Rectal smooth muscle tissue (tissue), 1 donor: Measurements from ENCODE around the gene RNF20.
"Not testable (repeated sequence)": the region's sequence is repeated elsewhere in the genome, so short reads cannot be mapped to it uniquely, and the experiment has no call there.

Experiments
- H3K27ac ChIP-seq: one replicate; pipeline ENCODE4 v1.7.0; 2013; ENCODE audit warnings: low read depth, low read length, inconsistent platforms
- H3K27me3 ChIP-seq: one replicate; pipeline ENCODE4 v1.7.0; 2013; ENCODE audit warnings: low read length; ENCODE audit not compliant: control insufficient read depth, insufficient read depth
- H3K36me3 ChIP-seq: one replicate; pipeline ENCODE4 v1.7.0; 2013; ENCODE audit warnings: low read length; ENCODE audit not compliant: control insufficient read depth, insufficient read depth
- H3K4me1 ChIP-seq: one replicate; pipeline ENCODE4 v1.7.0; 2013; ENCODE audit warnings: low read length; ENCODE audit not compliant: control insufficient read depth, insufficient read depth
- H3K4me3 ChIP-seq: one replicate; pipeline ENCODE4 v1.7.0; 2013; ENCODE audit warnings: low read length
- H3K9ac ChIP-seq: one replicate; pipeline ENCODE4 v1.7.0; 2013; ENCODE audit warnings: low read length

The RNF20 gene

DNA sequence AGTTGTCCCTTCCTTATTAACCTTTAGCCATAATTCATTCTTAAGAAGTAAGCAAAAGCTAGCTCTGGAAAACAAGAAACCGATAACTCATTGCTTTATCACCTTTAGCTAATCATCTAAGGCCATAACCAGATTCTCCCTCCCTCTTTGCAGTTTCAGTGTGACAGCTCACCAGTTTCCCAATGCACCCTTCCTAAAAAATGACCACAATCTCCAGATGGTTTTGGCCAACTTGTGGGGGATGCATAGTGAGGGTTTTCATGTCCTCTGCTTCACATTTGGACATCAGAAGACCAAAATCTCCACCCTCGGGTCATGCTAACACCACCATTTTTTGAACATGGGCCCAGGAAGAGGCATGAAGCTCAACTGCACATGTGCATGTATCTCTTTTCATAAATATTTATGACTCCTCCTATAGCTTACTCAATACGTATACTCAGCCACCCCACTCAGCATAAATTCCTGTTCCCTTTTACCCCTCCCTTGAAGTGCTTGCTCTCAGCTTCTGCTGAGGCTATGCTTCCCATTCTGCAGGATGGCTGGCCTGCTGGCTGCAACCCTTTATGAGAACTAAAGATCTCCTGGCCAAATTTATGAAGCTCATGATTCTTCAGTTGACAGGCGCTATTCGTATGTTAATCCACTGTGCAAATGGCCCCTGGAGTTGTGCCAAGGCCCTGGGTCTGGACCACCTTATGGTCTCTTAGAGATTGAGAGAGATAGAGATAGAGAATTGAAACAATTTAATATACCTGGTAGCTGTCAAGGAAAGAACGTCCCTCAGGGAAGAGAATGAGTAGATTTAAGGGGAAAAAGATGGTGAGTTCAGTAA lies 46.3 kb downstream of the RNF20 start:
- no peaks in the 10 kb centered on the region for H3K36me3 ChIP-seq
- H3K27ac ChIP-seq = no peak overlapping the region
- H3K4me1 ChIP-seq = no peaks in the 10 kb centered on the region
- no peaks in the 10 kb centered on the region for H3K27me3 ChIP-seq
- no peak overlapping the region for H3K9ac ChIP-seq
- no peak overlapping the region for H3K4me3 ChIP-seq

- peak overlapping the region; percentile 21 for H3K27ac ChIP-seq
- H3K36me3 ChIP-seq = no peaks in the 10 kb centered on the region
- H3K4me3 ChIP-seq = no peak overlapping the region
- H3K4me1 ChIP-seq = no peaks in the 10 kb centered on the region
- no peak overlapping the region for H3K9ac ChIP-seq
- no peaks in the 10 kb centered on the region for H3K27me3 ChIP-seq
These were observed 48.9 kb downstream of the RNF20 start for GRCh38 chr9:101582553-101582952.

GRCh38 chr9:101585740-101586139 lies 52.1 kb downstream of the RNF20 start:
- Histone ChIP-seq H3K36me3 (no peaks in the 10 kb centered on the region), H3K9ac (no peak overlapping the region), H3K4me3 (no peak overlapping the region), H3K27ac (no peak overlapping the region), H3K4me1 (no peaks in the 10 kb centered on the region), H3K27me3 (no peaks in the 10 kb centered on the region)

GRCh38 chr9:101586651-101587050 lies 53.0 kb downstream of the RNF20 start:
- H3K4me1 ChIP-seq = no peaks in the 10 kb centered on the region

DNA sequence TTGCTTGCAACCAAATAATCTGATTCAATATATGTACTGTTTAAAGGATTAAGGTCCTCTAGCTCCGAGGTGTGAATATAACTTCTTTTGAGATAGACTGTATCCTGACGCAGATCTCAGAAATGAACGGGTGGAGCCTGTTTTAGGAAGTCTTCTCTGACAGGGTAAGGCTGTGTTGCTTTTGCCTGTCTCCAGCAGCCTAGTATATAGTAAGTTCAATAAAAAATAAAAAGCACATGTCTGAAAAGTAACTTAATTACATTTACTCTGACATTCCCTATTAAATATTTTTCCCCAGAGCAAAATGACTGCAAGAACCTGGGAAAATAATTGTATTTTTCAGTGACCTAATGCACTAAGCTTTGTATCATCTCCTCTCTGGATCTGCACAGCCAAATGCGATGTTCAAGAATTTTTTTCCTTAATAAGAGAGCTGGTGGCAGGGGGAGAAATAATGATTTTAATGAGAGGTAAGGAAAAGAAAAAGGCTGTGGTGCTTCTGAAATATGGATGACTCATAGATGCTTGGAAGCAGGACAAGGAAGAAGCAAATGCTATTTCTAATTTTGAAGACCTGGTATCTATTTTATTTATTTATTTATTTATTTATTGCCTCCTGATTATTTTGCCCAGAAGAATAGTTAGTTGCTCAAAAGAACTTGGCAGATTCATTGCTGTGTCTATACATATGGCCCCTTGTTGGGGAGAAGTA lies 53.8 kb downstream of the RNF20 start:
- Histone ChIP-seq H3K4me1 (no peaks in the 10 kb centered on the region), H3K27me3 (no peaks in the 10 kb centered on the region), H3K36me3 (no peaks in the 10 kb centered on the region), H3K9ac (no peak overlapping the region), H3K4me3 (no peak overlapping the region), H3K27ac (no peak overlapping the region)

More at GRCh38 chr9:101586651-101587050, 53.0 kb downstream of the RNF20 start:
- H3K27ac ChIP-seq = no peak overlapping the region
- no peak overlapping the region for H3K4me3 ChIP-seq
- no peaks in the 10 kb centered on the region for H3K27me3 ChIP-seq
- no peaks in the 10 kb centered on the region for H3K36me3 ChIP-seq
- no peak overlapping the region for H3K9ac ChIP-seq

DNA sequence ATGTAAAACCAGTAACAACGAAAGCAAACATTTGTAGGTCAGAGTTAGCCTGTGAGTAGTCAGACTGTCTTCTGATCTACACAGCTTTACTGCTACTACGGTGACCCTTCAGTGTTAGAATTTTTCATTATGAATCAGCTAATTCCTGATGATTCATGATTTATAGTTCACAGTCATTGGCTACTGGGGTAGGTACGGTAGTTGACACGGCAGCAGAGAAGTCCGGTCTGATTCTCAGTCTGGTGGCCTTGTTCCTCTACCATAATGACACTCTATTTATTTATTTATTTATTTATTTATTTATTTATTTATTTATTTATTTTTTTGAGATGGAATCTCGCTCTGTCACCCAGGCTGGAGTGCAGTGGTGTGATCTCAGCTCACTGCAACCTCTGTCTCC lies 56.4 kb downstream of the RNF20 start:
- not testable (repeated sequence) for H3K9ac ChIP-seq, H3K4me3 ChIP-seq, H3K4me1 ChIP-seq, H3K27me3 ChIP-seq, H3K27ac ChIP-seq, H3K36me3 ChIP-seq

- H3K36me3 ChIP-seq = no peaks in the 10 kb centered on the region
These were observed 57.2 kb downstream of the RNF20 start for GRCh38 chr9:101590901-101591300.

GRCh38 chr9:101591787-101592446 lies 58.3 kb downstream of the RNF20 start:
- no peaks in the 10 kb centered on the region for H3K4me1 ChIP-seq
- no peak overlapping the region for H3K9ac ChIP-seq
- H3K36me3 ChIP-seq = no peaks in the 10 kb centered on the region
- no peak overlapping the region for H3K4me3 ChIP-seq
- H3K27ac ChIP-seq = no peak overlapping the region
- H3K27me3 ChIP-seq = no peaks in the 10 kb centered on the region

More at GRCh38 chr9:101590901-101591300, 57.2 kb downstream of the RNF20 start:
- no peak overlapping the region for H3K9ac ChIP-seq
- H3K4me3 ChIP-seq = no peak overlapping the region
- H3K27me3 ChIP-seq = no peaks in the 10 kb centered on the region
- no peak overlapping the region for H3K27ac ChIP-seq
- H3K4me1 ChIP-seq = no peaks in the 10 kb centered on the region

DNA sequence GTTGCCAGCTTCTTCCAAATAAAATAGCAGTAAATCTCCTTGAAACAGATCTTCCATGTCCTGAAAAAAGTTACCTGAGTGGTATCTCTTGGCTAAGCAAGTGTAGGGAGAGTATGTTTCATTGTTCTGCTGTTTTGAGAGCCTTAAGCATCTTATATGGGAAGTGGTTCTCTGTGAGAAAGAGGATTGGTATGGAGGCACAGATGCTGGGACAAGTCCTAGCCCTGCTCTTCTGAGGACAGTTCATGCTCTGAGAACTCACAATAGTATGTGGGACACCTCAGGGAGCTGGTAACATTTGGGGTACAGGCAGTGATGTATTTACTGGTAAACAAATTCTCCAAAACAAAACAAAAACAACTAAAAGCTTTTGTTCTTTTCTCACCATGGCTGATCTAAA lies 59.1 kb downstream of the RNF20 start:
- H3K36me3 ChIP-seq = no peaks in the 10 kb centered on the region
- H3K4me3 ChIP-seq = no peak overlapping the region
- no peaks in the 10 kb centered on the region for H3K27me3 ChIP-seq
- H3K4me1 ChIP-seq = no peaks in the 10 kb centered on the region
- no peak overlapping the region for H3K9ac ChIP-seq
- H3K27ac ChIP-seq = no peak overlapping the region

- Histone ChIP-seq H3K36me3 (no peaks in the 10 kb centered on the region), H3K27ac (no peak overlapping the region), H3K4me1 (no peaks in the 10 kb centered on the region), H3K27me3 (no peaks in the 10 kb centered on the region), H3K4me3 (no peak overlapping the region), H3K9ac (no peak overlapping the region)
These were observed 59.7 kb downstream of the RNF20 start for GRCh38 chr9:101593345-101593744.

GRCh38 chr9:101594796-101595195 lies 61.1 kb downstream of the RNF20 start, which contains the start of gene PPP3R2:
Gene PPP3R2 (minus strand): TSS chr9:101594969. CDS start chr9:101594921, 48 bp downstream.
- no peak within 1 kb of the TSS for H3K4me3 ChIP-seq
- H3K9ac ChIP-seq = no peak within 1 kb of the TSS
- H3K27ac ChIP-seq = no peak within 1 kb of the TSS
- no peaks in the 10 kb centered on the region for H3K36me3 ChIP-seq
- no peaks in the 10 kb centered on the region for H3K4me1 ChIP-seq
- no peaks in the 10 kb centered on the region for H3K27me3 ChIP-seq

DNA sequence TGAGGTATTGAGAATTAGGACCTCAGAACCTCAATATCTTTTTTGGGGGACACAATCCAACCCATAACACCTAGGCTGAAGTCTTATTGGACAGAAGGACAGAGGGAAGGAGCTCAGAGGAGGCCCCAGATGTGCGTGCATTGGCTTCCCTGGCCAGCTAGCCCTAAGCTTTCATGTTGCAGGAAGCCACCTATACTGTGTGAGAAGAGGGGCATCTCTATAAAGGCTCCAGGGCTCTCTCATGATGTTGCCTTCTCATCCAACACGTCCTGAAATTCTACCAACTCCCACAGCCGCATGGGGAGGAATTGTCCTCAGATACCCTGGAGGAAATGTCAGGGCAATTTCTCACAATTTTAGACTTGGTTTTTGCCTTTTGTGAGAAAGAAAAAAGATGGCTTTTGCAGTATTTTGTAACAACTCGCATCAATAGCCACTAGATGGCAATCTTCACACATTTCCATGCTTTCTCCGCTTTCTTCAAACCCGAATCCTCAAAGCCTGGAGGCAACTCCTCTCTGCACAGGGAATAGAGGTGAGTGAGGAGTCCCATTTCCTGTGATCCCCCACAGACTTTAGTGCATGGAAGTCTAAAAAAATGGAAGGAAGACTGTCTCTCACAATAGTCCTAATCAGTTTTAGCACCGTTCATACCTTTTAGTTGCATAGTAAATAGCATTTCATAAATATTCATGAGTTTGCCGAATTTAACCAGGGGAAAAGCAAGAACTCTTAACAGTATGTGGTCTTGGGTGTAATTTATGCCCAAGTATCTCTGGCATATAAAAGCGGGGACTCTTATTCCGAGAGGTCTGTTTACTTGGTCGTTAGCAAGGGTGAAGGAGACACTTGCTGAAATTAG lies 68.5 kb downstream of the RNF20 start:
- H3K27me3 ChIP-seq = no peaks in the 10 kb centered on the region
- peaks cover 2% of the 10 kb centered on the region for H3K4me1 ChIP-seq
- no peak overlapping the region for H3K27ac ChIP-seq
- H3K9ac ChIP-seq = no peak overlapping the region
- H3K36me3 ChIP-seq = no peaks in the 10 kb centered on the region
- H3K4me3 ChIP-seq = no peak overlapping the region
